ENCODE data around the gene SHISAL1.

DNA sequence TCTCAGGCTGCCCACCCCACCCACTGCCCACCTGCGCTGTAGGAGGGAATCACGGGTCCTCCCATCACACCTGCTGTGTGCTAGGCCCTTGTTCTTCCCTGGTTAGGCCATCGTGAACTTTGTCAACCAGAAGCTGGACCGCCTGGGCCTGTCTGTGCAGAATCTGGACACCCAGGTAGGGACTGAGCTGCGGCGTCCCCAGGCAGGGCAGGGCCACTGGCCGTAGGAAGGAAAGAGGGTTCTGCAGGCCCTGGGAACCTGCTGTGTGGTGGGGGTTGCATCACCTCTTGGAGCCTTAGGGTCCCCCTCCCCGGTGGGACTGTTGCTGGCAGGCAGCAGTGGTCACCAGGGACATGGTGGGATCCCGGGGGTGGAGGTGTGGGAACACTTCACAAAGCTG is 116.5 kb downstream of the SHISAL1 start:
- TF ChIP-seq, protein P1, sequence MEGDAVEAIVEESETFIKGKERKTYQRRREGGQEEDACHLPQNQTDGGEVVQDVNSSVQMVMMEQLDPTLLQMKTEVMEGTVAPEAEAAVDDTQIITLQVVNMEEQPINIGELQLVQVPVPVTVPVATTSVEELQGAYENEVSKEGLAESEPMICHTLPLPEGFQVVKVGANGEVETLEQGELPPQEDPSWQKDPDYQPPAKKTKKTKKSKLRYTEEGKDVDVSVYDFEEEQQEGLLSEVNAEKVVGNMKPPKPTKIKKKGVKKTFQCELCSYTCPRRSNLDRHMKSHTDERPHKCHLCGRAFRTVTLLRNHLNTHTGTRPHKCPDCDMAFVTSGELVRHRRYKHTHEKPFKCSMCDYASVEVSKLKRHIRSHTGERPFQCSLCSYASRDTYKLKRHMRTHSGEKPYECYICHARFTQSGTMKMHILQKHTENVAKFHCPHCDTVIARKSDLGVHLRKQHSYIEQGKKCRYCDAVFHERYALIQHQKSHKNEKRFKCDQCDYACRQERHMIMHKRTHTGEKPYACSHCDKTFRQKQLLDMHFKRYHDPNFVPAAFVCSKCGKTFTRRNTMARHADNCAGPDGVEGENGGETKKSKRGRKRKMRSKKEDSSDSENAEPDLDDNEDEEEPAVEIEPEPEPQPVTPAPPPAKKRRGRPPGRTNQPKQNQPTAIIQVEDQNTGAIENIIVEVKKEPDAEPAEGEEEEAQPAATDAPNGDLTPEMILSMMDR (IDR thresholded peaks at IDR 0.05; ENCODE audit: low read length): no peak
- TF ChIP-seq EZH2phosphoT487 (IDR thresholded peaks at IDR 0.05; ENCODE audit: low read length) (no peak), EZH2 (optimal IDR thresholded peaks at IDR 0.05; ENCODE audit: low read depth, low read length) (no peak)
